NCI-H1417 treated with DMSO at 0.1 percent for 48 hours (cell line): ENCODE measurements around the gene SLC16A8.

Experiments
- DNase-seq: peaks from one replicate; lab custom pipeline; 2025; lab: John Stamatoyannopoulos, UW

SLC16A8 gene

DNA sequence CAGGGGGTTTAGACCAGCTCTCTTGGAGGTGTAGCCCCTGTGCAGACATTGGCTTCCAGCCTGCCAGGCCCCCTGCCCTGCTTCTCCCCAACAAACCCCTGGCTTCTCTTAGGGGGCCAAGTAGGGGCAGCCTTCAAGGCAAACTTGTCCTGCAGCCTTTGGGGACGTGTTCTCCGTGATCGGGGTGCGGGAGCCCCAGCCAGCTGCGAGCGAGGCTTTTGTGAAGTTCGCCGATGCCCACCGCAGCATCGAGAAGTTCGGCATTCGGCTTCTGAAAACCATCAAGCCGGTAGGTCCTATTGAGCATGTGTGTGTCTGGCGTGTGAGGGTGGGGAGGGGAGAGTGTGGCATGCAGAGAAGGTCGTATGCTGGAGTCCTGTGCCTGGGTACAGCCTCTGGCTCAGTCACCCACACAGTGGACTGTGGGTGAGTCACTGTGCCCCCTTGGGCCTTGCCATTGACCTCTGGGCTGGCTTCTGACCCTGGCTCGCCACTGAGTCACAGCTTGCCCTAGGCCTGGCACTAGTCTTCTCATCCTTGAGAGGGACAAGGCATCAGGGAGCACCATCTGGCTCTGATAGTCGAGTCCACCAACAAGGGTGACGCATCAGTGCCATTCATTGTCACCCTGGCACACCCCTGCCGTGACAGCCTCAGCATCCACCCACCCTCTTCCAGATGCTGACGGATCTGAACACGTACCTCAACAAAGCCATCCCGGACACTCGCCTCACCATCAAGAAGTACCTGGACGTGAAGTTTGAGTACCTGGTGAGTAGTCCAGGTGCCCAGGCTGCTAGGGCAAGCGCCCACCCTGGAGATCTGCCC lies 11.4 kb downstream of the SLC16A8 start:
- no peak for DNase-seq

DNA sequence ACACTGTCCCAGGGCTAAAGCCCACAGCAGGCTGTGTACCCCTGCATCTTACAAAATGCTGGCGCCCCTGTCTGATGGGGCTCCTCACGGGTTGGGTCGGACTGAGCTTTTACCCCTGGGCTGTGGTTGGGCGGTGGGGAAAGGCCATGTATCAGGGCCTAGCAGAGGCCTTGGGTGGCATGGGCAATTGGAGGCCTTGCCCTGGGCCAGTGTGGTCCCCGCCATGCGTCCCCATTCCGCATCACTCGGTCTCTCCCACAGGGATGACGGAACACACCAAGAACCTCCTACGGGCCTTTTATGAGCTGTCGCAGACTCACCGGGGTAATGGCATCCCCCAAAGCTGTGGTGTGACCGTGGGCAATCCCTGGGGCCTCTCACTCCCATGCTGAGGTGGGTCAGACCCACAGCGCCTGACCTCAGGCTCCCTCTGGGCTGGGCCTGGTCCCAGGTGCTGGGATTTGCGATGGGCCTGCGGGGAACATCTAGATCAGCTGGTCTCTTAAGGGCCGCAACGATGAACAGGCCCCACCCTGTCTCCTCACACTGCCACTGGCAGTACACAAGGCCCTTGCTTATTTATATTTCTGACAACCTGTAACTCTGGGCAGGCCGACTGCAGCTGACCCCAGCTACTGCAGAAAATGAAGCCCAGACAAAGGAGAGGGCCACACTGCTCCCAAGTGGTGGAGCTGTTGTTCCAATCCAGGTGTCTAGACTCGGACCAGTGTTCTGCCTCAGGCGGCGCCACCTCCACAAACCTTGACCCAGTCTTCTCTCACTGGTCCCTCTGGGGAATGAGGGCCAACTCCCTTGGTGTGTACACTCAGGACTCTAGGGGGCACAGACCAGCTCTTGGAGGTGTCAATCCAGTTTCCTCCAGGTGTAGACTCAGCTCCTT lies 12.3 kb downstream of the SLC16A8 start:
- no peak for DNase-seq

DNA sequence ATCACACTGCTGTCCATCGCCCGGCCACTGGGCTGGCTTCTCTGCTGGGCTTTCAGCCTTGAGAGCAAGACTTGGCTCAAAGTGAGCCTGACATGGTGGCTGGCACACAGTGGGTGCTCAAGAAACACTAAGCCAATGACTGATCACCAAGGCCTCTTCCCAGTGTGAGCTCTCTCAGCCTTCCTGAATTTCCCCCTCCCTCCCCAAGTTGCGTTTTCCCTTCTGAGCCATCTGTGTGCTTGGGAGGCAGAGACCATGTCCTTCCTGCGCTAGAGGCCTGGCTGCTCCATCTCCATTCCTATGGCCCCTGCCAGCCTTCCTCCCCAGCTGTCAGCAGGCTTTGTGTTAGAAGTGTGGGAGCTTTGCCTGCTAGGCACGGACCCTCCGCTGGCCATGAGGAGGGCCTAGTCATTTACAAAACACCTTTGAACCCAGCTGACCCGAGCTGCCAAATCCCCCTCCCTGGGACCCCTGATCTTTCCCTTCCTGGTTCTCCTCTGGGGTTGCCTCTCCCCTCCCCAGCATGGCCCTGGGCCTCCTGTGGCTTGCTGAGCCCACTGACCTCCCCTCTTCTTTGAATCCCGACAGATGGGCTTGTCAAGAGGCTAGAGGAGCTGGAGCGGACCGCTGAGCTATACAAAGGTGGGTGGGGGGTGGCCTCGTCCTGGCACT lies 13.6 kb downstream of the SLC16A8 start:
- DNase-seq: no peak

DNA sequence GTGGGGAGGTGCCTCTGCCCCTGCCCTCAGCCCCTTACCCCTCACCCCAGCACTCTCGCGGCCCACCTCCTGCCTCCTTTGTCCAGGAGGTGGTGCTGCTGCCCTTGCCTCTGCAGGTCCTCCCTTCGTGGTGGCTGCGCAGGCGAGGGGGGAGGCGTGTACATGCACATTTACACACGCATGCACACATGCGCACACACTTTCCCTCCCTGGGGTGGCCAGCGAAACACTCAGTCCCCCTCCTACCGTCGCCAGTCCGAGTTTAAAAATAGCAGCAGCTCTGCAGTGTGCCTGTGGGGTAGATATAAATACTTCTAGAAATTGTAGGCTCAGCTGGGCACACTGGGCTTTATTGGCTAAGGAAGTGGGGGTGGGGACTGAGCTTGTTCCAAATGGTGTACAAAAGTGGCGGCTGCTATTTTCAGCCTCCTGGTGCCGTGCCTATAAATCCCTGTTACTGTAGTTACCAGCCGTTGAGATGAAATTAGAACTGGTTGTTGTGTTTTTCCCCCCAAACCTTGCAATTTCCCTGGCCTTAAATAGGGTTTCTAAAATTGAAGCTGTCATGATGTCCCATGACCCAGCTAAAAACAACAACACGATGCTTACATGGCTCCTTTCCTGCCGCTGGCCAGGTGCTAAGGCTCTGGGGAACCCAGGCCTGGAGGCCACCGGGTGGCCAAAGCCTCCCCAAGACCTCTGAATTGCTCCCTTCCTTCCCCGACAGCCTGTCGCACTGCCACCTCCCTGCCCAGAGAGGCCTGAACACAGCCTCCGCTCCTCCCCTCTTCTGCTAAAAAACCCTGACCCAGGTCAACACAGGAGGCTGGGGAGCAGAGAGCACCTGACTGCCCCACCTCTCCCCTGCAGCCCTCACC lies 14.4 kb downstream of the SLC16A8 start:
- peak; percentile 56 for DNase-seq

DNA sequence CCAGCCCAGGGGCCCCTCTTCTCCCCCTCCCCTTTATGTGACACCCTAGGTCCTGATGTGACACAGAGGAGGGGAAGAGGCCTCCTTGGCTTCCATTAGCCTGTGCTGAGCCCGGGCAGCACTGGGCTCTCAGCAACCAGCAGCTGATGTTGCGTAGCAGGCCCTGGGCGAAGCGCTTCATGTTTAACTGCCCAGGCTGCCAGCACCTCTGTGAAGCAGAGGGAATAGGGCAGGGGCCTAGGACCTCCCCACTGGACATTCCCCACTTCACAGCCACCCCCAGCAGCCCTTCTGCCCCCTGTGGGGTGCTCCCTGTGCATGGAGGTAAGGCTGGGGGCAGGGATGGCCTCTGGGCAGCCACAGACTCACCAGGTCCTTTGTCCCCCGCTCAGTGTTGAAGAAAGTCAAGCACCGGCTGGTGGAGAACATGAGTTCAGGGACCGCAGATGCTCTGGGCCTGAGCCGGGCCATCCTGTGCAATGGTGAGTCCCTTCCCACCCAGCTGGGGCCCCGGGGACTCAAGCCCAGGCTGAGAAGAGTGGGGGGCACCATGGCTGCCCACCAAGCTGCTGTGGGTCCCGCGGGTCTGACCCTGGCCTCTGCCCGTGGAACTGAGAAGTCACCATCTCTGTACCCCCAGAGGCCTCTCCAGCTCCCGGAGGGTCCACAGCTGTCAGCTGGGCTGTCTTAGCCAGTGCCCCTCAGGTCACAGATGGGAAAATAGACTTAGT lies 15.2 kb downstream of the SLC16A8 start:
- no peak for DNase-seq

DNA sequence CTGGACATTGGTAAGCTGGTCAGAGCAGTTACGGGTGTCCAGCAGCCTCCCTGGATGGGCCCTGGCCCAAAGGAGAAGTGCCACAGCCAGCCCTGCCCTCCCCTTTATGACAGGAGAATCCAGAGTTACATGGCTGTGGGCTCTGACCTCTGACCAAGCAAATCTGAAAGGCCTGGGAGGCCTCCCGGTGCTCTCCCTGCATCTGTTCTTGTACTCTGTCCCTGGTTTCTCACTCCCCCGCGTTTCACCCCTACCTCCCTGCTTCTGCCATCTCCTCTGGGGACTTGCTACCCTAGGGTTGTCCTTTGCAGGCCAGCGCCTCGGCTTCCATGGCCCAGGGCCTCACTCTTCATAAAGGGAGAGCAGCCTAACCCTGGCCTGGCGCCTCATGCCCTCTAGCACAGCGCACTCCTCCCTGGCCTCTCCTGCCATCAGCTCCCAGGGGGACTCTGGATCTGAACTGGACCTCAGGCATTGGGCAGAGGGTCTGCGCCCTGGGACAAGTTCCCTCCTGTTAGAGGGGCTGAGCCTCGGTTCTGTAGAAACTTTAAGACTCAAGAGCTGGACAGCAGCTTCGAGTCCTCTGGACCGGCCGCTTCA lies 16.1 kb downstream of the SLC16A8 start:
- DNase-seq: no peak

DNA sequence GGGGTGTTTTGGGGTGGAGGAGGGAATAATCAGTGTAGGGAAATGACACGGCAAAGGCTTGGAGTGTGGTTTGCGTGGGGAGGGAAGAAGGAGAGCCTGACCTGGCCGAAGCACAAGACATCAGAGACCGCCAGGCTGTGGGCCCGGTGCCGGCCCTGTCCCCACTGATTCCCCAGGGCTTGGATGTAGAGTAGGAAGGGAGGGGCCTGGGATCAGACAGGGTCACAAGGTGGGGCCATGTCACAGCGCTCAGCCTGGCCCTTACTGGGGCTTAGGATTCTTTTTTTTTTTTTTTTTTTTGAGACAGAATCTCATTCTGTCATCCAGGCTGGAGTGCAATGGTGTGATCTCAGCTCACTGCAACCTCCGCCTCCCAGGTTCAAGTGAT lies 17.0 kb downstream of the SLC16A8 start:
- no peak for DNase-seq

DNA sequence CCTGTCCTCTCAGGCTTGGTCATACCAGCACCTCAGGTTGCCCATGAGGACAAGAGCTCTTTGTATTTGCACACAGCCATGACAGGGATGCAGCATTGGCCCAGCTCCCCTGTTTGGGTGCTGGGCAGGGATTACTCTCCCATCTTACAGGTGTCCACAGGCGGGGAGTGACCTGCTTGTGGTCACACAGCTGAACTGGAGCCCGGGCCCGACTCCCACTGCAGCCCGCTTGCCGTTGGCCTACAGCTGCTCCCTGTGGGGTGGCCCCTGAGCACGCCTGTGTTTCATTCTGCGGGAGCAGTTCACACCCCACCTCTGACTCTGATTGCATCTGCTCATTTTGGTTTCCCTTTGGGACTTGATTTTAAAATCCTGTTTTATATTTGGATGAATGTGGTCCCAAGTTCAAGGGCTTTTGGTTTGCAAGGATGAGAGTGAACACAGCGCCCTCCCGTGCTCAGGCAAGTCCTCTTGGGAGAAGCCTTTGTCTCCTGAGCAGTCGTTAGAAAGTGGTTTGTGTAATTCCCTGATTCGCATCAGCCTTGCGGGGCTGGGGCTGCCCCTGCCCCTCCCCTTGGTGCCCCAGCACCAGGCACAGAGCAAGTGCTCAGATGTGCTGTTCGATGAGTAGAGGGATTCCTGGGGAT lies 17.5 kb downstream of the SLC16A8 start:
- no peak for DNase-seq

DNA sequence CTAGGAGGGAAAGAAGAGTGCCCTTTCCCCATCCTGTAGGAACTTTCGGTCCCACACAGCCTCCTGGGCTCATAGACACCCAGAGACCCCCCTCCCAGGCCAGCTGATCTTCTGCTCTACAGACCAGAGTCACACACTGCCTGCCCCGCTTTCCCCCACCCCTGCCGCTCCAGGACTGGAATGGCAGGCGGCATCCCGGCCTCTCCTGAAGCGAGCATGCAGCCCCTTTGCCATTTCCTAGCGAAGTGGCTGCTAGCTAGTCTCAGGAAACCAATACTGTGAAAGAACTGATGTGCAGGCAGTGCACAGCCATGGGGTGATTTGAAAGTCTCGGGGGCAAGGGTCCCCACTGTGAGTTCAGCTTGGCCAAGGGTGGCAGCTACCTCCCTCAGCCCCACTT lies 18.4 kb downstream of the SLC16A8 start:
- no peak for DNase-seq

DNA sequence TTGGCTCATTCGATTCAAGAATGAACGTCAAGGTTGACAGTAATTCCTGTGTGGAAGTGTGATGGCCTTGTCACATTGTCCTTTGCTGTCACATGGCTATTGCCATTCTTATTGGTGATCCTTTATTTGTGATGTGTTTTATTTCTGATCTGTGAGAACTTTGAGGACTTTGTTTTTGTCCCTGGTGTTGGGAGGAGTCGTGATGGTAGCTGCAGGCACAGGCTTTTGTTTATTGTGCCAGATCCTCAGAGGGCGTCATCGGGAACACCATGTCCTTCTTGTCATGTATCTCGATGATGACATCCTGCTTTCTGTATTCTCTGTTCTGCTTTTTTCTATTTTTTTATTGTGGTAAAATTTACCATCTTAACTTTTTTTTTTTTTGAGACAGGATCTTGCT lies 21.2 kb downstream of the SLC16A8 start:
- no peak for DNase-seq

DNA sequence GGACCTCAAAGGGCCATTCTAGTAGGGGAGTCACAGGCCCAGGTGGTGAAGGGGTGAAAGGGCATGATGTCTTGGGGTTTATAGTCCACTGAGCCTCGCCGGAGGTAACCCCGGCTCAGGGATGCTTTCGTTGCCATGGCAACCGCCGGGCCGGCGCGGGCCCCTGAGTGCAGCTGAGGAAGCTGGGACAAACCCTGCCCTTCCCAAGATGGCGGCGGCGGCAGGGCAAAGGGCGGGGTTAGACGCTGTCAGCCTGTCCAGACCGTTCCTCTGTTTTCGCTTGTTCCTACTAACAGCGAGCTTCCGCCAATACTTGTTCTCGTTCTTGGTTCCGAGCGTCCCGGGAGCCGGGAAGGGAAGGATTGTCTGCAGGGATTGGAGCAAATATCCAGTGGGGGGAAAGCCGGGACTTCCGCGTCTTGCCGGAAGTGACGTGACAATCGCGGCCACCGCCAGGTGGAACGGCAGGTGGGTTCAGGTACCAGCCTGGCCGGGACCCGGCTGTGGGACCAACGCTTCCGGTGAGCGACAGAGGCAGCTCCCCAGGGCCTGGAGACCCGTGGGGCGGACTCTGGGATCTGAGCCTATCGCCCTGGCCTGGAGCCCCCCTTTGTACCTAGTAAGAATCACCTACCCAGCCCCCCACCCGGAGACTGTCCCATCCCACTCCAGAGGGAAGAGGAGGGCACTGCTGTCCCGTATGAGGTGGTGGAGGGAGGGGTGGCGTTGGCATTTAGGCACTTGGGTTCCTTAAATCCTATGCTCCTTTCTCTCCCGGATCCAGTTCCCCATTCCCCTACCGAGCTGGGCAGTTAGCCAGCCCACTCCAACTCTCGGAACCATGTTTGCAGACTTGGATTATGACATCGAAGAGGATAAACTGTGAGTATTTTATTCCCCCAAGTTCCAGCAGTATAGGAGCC lies 26.8 kb downstream of the SLC16A8 start, which contains the start of gene PICK1:
PICK1 (plus strand) TSS at position 436 of the 923 bp plus-strand sequence; CDS start at position 842, 406 bp downstream.
- DNase-seq: peak; percentile 65

DNA sequence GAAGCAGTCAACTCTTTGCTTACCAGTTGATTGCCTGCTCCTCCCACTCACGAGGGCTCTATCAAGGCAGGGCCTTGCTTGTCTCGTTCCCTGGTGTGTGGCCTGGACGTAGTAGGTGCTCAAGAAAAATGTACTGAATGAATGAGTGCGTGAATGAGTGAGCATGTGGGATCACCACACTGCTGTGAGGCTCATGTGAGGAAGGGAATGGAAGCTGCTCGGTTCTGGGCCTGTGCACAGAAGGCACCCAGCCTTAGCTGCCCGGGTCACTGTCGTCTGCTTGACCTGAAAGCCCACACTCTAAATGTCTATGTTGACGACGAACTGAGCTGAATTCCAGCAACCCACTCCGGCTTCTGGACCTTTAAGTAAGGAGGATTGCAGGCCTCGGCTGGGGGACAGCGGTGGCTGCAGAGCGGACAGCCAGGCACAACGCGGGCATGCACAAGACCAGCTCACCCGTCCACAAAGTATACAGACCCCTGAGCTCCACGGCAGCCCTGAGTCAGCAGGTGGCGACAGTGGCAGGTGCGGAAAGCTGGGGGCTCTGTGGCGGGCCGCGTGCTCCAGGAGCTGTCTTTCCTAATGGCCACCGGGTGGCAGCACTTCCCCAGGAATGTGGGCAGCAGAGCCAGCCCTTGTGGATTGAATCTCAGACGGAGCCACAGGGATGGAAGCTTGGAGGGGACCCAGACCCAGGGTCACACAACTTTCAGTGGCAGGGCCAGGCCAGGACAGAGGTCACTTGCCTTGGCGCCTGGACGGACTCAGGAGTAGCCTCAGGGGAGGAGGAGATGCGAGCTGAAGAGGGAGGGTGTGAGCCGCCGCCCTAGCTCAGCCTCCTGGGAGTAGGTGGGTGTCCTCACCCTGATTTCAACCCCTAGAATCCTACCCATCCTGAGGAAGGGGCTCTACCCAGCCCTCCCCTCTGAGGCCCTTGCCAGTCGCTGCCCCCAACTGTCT lies 31.8 kb downstream of the SLC16A8 start:
- peak; percentile 41 for DNase-seq

DNA sequence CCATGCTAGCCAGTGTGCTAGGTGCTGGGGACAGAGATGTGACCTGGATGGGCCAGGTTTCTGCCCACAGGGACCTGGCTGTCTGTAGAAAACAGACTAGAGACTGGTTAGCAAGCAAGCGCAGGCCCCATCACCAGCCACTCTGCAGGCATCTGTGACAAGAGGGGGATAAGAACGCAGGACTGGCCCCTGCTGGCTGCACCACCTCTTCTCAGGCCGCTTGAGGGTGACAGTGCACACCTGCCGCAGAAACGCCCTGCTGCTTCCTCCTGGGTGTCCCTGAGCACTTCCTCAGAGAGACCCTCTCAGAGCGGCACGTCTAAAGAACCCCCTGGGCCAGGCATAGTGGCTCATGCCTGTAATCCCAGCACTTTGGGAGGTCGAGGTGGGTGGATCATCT lies 32.7 kb downstream of the SLC16A8 start:
- DNase-seq: no peak

DNA sequence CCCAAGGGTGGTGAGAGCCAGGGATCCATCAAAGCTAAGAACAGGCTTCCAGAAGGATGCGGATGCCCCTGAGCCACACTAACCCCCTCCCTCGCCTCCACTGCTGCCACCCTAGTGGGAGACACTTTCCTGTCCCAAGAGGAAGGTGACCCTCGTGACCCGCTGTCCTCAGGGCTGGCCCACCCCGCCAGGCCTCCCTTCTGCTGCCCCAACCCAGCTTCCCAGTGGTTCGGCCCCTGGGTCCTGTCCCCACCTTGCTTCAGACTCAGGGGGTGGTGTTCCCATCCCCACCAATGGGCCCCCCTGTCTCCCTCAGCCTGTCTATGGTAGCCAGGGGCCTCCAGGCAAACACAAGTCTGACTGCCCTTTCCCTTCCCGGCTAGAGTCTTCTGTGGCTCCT lies 33.3 kb downstream of the SLC16A8 start:
- DNase-seq: no peak

DNA sequence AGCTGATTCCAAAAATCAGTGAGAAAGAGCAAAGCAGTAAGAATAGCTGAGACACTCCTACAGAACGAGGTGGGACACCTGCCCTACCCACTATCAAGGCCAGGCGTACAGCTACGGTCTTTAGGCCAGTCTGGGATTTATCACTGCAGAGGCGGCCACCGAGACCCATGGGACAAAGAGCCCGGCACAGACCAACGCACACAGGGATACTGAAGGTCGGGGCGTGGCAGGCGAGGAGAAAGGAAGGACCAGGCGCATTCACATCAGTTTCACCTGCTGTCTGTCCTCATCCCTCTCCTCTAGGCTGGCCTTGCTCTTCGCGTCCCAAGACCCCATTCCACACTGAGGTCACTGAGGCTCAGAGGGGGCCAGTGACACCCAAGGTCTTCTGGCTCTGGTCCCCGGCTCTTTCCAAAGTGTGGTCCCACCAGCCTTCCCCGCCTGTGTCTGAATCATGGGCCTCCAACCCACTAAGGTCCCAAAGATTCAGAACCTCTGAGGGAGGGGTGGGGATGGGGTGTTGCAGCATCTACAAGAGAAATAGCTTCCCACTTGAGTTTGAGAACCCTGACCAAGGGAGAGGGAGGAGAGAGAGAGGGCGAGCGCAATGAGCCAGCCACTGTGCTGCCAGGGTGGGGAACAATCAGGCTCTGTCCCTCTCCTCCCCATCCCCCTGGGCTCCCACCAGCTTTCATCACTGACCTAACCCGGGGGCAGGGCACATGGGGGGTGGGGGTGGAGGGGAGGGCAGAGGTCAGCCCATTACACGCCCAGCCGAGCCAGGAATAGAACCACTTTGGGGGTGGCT lies 34.0 kb downstream of the SLC16A8 start:
- no peak for DNase-seq

DNA sequence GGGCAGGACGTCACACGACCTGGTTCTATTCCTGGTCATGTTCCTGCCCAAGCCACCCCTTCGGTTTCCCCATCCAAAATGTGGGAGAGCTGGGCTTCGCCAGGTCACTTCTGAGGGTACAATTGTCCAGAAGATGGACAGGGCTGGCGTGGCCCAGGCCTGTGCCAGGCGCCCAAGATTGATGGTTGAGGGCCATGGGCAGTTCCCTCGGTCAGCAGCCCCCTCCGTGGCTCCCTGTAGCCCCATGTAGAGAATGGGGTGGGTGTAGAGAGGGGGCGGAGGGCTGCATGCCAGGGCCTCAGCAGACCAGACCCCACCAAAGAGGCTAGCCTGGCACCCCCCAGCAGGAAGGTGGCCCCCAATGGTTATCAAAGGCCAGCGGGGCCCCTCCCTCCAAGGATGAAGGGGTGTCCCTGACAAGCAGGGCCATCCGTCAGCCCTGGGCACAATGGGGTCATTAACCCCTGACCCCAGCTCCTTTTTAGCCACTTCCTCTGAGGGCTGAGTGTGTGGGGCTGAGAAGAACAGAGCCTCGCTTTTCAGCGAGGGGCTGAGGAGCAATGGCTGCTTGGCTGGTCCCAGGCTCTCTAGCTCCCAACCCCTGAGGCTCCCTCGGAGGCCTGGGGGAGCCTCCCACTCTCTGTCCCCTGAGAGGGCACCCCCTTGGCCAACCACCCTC lies 37.8 kb downstream of the SLC16A8 start:
- DNase-seq: no peak
